VCaP (cell line): ENCODE data around the gene ROR1.

Experiments
- H3K27ac ChIP-seq: fragments of 450-650 bp; 2 replicates; pipeline ENCODE4 v1.5.1; 2017
- TF ChIP-seq, protein P1 (sequence below): fragments of 450-650 bp; conservative IDR thresholded peaks from 2 replicates; pipeline ENCODE4 v1.5.1; 2017; ENCODE audit warnings: mild to moderate bottlenecking, moderate library complexity

ROR1 gene

DNA sequence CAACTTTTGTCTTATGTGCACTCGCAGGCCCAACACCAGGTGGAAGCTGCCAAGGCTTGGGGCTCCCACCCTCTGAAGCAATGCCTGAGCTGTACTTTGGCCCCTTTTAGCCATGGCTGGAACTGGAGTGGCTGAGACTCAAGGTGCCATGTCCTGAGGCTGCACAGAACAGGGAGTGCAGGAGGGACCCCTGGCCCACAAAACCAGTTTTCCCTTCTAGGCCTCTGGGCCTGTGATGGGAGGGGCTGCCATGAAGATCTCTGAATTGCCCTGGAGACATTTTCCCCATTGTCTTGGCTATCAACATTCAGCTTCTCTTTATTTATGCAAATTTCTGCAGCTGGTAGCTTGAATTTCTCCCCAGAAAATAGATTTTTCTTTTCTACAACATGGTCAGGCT lies 57.6 kb downstream of the ROR1 start:
- TF ChIP-seq, protein P1, sequence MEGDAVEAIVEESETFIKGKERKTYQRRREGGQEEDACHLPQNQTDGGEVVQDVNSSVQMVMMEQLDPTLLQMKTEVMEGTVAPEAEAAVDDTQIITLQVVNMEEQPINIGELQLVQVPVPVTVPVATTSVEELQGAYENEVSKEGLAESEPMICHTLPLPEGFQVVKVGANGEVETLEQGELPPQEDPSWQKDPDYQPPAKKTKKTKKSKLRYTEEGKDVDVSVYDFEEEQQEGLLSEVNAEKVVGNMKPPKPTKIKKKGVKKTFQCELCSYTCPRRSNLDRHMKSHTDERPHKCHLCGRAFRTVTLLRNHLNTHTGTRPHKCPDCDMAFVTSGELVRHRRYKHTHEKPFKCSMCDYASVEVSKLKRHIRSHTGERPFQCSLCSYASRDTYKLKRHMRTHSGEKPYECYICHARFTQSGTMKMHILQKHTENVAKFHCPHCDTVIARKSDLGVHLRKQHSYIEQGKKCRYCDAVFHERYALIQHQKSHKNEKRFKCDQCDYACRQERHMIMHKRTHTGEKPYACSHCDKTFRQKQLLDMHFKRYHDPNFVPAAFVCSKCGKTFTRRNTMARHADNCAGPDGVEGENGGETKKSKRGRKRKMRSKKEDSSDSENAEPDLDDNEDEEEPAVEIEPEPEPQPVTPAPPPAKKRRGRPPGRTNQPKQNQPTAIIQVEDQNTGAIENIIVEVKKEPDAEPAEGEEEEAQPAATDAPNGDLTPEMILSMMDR, result no peak
- H3K27ac ChIP-seq, result no peak overlapping the region

GRCh38 chr1:63833363-63834119 lies 59.7 kb downstream of the ROR1 start:
- TF ChIP-seq, protein P1, result no peak
- H3K27ac ChIP-seq, result no peak overlapping the region

DNA sequence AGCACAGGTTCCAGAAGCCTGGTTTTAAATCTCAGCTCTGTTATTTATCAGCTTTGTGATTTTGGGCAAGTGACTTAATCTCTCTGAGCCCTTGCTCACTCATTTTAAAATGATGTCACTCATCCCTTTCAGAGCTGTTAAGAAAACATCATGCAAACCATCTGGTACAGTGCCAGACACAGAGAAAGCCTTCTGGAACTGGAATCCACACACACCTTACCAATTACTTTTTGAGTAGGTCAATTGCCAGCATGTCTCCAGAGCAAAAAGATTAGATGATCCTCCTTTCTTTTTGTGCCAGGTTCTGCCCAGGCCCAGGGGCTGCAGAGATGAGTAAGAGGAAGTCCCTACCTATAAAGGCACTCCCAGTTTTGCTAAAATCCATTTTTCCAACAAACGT lies 61.3 kb downstream of the ROR1 start:
- no peak overlapping the region for H3K27ac ChIP-seq
- TF ChIP-seq, protein P1, result no peak

- H3K27ac ChIP-seq, result no peak overlapping the region
- TF ChIP-seq, protein P1, result no peak
These were observed 62.6 kb downstream of the ROR1 start for GRCh38 chr1:63836374-63836773.

GRCh38 chr1:63836830-63837229 lies 63.0 kb downstream of the ROR1 start:
- TF ChIP-seq, protein P1, result no peak
- no peak overlapping the region for H3K27ac ChIP-seq

DNA sequence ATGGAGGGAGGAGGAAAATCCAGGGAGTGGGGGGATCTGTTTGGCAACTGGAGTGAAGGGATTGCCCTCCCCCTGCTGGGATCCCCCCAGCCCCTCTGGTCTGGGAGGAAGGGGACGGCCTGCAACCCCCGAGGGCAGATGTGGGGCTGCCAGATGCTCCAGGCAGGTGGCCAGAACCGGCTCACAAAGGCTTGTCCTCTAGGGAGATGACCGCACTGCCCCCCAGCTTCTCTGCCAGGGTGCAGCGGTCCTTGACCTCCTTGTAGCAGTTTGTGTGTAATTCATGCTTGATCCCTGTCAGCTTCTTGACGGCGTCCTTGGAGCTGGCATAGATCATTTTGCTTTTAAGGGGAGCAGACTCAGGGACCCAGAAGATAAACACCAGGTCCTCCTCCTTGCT lies 69.2 kb downstream of the ROR1 start:
- TF ChIP-seq, protein P1, result no peak

DNA sequence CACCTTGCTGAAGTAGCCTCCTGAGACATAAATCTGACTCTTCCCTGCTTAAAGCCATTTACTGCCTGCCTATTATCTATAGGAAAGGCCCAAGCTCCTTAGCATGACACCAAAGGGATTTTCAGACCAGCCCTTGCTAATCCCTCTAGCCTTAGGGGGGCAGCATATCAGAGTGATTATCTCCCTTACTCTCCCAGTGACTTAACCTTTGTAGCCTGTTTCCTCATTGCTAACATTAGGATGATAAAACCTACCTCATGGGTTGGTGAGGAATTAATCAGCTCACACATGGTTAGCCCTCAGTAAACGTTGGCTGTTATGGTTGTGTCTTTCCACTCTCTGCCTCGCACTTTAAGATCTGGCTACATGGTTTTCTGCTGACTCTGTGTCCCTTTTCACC lies 70.1 kb downstream of the ROR1 start:
- TF ChIP-seq, protein P1, result no peak

More for the DNA sequence above, 69.2 kb downstream of the ROR1 start:
- H3K27ac ChIP-seq, result no peak overlapping the region

More for the DNA sequence above, 70.1 kb downstream of the ROR1 start:
- no peak overlapping the region for H3K27ac ChIP-seq
